GM12878 (cell line): Measurements from ENCODE around the gene SLC38A5.

Source experiments
- EED ChIP-seq: sonication (generic); IDR thresholded peaks from 2 replicates; pipeline ENCODE4 v1.6.1; 2016; ENCODE audit warnings: antibody characterized with exemption, low read depth
- FOXM1 ChIP-seq: IDR thresholded peaks from 2 replicates; pipeline ENCODE4 v1.6.1; 2012; ENCODE audit warnings: low read depth, mild to moderate bottlenecking, inconsistent platforms, low read length, moderate library complexity
- MEF2A ChIP-seq: IDR thresholded peaks from 2 replicates; pipeline ENCODE4 v1.6.1; 2011; ENCODE audit warnings: low read depth, mild to moderate bottlenecking, low read length, moderate library complexity; ENCODE audit not compliant: insufficient read depth
- POLR2A ChIP-seq: IDR thresholded peaks from 2 replicates; pipeline ENCODE4 v1.6.1; 2011; ENCODE audit warnings: low read depth, mild to moderate bottlenecking, low read length
- SMC3 ChIP-seq: IDR thresholded peaks from 2 replicates; pipeline ENCODE4 v1.6.1; 2011; ENCODE audit warnings: low read length, improper control_type of control experiment, borderline replicate concordance
- SP1 ChIP-seq: IDR thresholded peaks from one replicate; pipeline ENCODE4 v1.6.1; 2011; ENCODE audit warnings: low read depth, low read length
- TF ChIP-seq, protein P1 (sequence below): fragments of 450-650 bp; formaldehyde crosslinking; IDR thresholded peaks from 2 replicates; pipeline ENCODE4 v1.4.0; 2020; ENCODE audit warnings: mild to moderate bottlenecking, moderate library complexity
- TF ChIP-seq, protein P2 (sequence below), 3 experiments: IDR thresholded peaks in 2 of 3; conservative IDR thresholded peaks in 1 of 3; 2 replicates each; pipeline ENCODE4 v1.5.1; 2011; ENCODE audit warnings: low read depth in 3 of 3, low read length in 3 of 3, mild to moderate bottlenecking in 3 of 3, control low read depth in 2 of 3, moderate library complexity in 2 of 3, inconsistent platforms in 1 of 3, mixed read lengths in 1 of 3; ENCODE audit not compliant: control insufficient read depth in 2 of 3, insufficient read depth in 1 of 3; ENCODE audit errors: extremely low read depth in 1 of 3

DNA sequence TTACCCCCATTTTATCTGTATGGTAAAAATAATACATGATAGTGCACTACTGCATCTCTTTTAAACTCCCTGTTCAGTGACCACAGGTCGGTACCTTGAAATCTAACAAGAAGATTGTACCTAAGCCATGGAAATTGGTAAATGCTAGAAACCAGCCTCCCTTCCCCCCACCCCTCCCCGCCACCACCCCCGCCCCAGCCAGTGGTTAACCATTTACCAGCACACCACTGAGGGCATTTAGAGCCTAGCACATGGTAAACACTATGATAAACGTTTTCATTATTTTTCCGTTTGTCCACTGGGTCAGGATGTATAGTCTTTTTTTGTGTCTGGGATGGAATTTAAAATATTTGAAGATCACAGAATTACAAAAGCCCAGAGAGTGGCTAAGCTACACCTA is 5.2 kb upstream of the SLC38A5 start:
- TF ChIP-seq POLR2A, result no peak
- TF ChIP-seq, protein P1, sequence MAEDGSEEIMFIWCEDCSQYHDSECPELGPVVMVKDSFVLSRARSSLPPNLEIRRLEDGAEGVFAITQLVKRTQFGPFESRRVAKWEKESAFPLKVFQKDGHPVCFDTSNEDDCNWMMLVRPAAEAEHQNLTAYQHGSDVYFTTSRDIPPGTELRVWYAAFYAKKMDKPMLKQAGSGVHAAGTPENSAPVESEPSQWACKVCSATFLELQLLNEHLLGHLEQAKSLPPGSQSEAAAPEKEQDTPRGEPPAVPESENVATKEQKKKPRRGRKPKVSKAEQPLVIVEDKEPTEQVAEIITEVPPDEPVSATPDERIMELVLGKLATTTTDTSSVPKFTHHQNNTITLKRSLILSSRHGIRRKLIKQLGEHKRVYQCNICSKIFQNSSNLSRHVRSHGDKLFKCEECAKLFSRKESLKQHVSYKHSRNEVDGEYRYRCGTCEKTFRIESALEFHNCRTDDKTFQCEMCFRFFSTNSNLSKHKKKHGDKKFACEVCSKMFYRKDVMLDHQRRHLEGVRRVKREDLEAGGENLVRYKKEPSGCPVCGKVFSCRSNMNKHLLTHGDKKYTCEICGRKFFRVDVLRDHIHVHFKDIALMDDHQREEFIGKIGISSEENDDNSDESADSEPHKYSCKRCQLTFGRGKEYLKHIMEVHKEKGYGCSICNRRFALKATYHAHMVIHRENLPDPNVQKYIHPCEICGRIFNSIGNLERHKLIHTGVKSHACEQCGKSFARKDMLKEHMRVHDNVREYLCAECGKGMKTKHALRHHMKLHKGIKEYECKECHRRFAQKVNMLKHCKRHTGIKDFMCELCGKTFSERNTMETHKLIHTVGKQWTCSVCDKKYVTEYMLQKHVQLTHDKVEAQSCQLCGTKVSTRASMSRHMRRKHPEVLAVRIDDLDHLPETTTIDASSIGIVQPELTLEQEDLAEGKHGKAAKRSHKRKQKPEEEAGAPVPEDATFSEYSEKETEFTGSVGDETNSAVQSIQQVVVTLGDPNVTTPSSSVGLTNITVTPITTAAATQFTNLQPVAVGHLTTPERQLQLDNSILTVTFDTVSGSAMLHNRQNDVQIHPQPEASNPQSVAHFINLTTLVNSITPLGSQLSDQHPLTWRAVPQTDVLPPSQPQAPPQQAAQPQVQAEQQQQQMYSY (CRISPR knock-in tag), result no peak
- no peak for TF ChIP-seq EED
- no peak for TF ChIP-seq MEF2A
- no peak for TF ChIP-seq FOXM1
- TF ChIP-seq, protein P2, sequence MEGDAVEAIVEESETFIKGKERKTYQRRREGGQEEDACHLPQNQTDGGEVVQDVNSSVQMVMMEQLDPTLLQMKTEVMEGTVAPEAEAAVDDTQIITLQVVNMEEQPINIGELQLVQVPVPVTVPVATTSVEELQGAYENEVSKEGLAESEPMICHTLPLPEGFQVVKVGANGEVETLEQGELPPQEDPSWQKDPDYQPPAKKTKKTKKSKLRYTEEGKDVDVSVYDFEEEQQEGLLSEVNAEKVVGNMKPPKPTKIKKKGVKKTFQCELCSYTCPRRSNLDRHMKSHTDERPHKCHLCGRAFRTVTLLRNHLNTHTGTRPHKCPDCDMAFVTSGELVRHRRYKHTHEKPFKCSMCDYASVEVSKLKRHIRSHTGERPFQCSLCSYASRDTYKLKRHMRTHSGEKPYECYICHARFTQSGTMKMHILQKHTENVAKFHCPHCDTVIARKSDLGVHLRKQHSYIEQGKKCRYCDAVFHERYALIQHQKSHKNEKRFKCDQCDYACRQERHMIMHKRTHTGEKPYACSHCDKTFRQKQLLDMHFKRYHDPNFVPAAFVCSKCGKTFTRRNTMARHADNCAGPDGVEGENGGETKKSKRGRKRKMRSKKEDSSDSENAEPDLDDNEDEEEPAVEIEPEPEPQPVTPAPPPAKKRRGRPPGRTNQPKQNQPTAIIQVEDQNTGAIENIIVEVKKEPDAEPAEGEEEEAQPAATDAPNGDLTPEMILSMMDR (IDR thresholded peaks at IDR 0.05 in 2 of 3, conservative IDR thresholded peaks at IDR 0.05 in 1 of 3; ENCODE audit: control insufficient read depth in 2 of 3, extremely low read depth in 1 of 3, insufficient read depth in 1 of 3, low read depth in 3 of 3, low read length in 3 of 3), result no peak
- no peak for TF ChIP-seq SMC3
- no peak for TF ChIP-seq SP1
